SK-MEL-5 (cell line): Measurements from ENCODE around the gene RMRP. TPM values are rescaled to one million over a fixed set of nuclear protein-coding genes. Genes with fewer than 3 reads are reported as not detected.

Source experiments
- DNase-seq: peaks from one replicate; pipeline ENCODE4 v3.0.0-alpha.2; 2016; ENCODE audit warnings: low read depth, low spot score
- in situ Hi-C: cut with HindIII; loops from 2 replicates; pipeline ENCODE4 v1.10.0; 2016; ENCODE audit warnings: low sequenced_read_pairs, high pct_unique_total_duplicates, low pct_unique_long_range_greater_than_20kb
- total RNA-seq: library from RNA; depleted of rRNA; stranded (reverse); fragments of >200 nt; shearing (Covaris generic); gene quantifications from 2 replicates; pipeline ENCODE4 v1.2.3, GENCODE V29; 2014

The RMRP gene
- total RNA-seq, 1 experiment from 2014 or later, result 34,307 TPM

DNA sequence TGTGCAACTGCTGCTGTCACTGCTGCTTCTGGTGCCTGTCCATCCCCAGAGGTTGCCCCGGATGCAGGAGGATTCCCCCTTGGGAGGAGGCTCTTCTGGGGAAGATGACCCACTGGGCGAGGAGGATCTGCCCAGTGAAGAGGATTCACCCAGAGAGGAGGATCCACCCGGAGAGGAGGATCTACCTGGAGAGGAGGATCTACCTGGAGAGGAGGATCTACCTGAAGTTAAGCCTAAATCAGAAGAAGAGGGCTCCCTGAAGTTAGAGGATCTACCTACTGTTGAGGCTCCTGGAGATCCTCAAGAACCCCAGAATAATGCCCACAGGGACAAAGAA, 16.2 kb upstream of the RMRP start:
- DNase-seq, result no peak
- in situ Hi-C loops, result no loop called here

DNA sequence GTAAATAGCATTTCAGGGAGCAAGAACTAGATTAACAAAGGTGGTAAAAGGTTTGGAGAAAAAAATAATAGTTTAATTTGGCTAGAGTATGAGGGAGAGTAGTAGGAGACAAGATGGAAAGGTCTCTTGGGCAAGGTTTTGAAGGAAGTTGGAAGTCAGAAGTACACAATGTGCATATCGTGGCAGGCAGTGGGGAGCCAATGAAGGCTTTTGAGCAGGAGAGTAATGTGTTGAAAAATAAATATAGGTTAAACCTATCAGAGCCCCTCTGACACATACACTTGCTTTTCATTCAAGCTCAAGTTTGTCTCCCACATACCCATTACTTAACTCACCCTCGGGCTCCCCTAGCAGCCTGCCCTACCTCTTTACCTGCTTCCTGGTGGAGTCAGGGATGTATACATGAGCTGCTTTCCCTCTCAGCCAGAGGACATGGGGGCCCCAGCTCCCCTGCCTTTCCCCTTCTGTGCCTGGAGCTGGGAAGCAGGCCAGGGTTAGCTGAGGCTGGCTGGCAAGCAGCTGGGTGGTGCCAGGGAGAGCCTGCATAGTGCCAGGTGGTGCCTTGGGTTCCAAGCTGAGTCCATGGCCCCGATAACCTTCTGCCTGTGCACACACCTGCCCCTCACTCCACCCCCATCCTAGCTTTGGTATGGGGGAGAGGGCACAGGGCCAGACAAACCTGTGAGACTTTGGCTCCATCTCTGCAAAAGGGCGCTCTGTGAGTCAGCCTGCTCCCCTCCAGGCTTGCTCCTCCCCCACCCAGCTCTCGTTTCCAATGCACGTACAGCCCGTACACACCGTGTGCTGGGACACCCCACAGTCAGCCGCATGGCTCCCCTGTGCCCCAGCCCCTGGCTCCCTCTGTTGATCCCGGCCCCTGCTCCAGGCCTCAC, 15.6 kb upstream of the RMRP start, which contains the start of gene CA9:
Gene CA9, plus strand, starts transcription at position 797 of the 893 bp plus-strand sequence. Its CDS starts 32 bp downstream, at position 829.
- DNase-seq, result no peak

DNA sequence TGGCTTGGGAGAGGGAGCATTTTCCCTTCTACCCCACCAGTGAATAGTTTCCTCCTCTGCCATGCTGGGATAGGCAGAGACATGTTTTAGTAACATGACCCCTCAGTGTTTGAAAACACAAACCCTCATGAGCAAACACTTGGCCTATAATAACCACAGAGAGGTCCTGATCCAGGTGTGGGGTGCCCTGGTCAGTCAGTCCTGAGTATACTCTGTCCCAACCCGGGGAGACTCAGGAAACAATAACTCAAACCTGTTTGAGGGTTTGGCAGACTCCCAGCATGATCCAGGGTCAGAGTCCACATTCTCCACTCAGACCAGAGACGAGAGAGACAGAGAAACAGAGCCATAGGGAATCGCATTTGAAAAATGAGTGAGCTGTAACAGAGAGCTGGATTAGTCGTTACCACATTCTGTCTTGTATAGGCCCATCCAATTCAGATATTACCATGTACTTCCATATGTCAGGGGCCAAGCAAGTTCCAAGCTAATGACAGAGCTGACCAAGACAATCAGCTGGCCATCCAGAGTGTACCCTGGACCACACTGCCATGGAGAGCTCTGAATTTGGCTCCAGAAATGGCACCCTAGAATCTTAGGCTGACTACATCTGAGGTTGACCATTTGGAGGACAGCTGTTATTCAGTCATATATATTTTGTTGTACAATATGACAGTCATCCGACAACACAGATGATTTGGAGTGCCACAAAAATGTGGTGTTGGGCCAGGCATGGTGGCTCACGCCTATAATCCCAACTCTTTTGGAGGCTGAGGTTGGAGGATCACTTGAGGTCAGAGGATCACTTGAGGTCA, 11.7 kb upstream of the RMRP start:
- in situ Hi-C loops, result no loop called here
- no peak for DNase-seq

More for the DNA sequence above, 15.6 kb upstream of the RMRP start, which contains the start of gene CA9:
- in situ Hi-C loops, result no loop called here

DNA sequence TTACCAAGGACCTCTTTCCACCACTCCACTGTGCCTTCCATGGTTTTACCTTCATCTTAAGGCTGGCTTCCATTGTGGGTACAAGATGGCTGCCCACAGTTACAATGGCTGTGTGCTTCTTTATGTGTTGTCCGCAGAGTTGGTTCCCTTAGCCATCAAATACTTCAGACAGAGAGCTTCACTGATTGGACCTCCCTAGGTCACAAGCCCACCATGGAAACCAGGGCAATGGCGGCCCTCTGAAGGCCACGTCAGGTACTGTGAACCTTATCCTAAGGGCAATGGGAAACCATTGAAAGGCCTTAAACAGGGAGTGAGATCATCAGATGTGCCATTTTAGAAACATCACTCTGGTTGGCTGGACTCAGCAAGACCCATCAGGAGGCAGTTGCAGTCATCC, 10.1 kb upstream of the RMRP start:
- in situ Hi-C loops, result no loop called here
- DNase-seq, result no peak

DNA sequence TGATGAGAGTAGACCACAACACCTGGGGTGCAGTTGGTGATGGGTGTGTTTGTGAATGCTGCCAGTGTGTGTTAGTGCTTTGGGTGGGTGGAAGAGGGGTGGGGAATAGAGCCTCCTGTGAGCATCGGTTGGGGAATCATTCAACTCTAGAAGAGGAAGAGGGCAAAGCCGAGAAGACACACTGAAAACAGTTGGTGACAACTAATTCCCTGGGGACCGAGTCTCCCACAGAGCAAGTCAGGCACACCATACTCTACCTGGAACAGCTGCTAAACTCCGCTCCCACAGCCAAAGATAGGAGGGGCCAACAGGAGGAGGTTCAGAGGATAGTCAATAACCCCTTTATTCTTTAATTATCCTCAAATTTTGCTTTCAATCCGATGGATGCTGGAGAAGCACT, 8.7 kb upstream of the RMRP start:
- in situ Hi-C loops, result no loop called here
- no peak for DNase-seq

DNA sequence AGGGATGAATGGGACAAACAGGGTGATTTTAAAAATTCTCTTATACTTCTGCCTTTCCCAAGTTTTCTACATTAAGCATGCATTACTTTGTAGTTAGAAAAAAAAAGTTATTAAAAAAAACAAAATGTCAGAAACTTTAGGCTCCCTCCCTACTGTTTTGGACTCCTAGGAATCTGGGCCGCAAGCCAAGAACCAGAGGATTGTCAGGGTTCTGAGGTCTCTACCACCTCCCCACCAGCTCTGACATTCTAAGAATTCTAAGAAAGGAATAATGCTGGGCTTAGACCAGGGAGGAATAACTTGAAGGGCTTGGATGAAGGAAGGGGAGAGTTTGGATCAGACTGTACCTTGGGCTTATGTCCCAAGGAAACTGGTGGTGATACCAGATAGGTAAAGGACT, 8.2 kb upstream of the RMRP start:
- in situ Hi-C loops, result no loop called here
- DNase-seq, result no peak

DNA sequence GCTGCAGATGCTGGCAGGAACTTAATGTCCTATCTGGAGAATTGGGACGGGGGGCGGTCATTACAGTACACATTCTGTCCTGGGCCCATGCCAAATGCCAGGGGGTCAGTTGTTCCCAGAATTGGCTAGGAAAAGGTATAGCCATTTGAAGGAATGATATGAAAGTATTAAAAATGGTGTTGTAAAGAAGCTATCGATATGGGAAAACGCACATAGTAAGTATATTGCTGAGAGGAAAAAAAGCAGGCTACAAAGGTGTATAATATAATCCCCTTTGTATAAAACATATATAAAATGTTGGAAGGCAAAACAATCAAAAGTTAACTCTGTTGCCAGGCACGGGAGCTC, 7.6 kb upstream of the RMRP start:
- in situ Hi-C loops, result no loop called here
- no peak for DNase-seq

DNA sequence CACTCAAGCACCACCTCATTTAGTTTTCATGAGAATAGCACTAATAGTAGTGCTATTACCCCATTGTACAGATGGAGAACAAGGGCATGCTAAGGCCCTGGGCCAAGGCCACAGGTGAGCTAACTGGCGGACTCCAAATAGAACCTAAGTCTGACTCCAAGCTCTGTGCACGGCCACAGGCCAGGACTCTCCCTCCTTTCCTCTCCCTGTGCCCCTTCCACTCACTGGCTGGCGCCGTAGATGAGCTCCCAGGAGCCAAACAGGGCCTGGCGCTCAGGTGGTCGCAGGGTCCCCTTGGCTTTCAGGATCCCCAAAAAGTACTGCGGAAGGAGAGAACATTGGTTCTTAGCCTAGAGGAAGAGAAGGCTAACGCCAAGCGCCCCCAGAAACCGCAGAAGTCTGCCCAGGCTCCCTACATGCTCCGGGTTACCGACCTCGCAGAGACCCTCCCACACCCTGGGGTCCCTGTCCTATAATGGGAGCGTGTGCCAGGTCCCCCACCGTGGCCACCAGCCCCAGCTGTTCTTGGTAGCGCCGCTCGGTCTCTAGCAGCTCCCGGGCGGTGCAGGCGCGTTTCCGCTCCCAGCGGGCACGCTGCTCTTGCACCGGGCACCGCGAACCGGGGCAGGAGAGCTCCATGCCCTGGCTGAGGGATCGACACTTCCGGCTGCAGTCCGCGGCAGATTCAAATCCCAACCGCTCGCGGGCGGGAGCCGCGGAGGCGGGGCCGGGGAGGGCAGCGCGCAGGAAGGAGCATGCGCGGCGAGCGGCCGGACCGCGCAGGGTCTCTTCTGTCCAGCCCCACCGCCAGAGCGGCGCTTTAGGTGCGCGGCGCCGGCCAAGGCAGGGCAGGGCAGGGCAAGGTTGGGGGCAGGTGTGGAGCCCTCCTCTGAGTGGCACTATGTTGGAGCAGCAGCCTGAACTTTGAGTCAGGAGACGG, 7.0 kb upstream of the RMRP start, which contains the start of gene ARHGEF39:
Gene ARHGEF39, minus strand, starts transcription at position 665 of the 940 bp plus-strand sequence. Its CDS starts 26 bp downstream, at position 639.
- in situ Hi-C loops, result no loop called here
- DNase-seq, result peak; percentile 82

DNA sequence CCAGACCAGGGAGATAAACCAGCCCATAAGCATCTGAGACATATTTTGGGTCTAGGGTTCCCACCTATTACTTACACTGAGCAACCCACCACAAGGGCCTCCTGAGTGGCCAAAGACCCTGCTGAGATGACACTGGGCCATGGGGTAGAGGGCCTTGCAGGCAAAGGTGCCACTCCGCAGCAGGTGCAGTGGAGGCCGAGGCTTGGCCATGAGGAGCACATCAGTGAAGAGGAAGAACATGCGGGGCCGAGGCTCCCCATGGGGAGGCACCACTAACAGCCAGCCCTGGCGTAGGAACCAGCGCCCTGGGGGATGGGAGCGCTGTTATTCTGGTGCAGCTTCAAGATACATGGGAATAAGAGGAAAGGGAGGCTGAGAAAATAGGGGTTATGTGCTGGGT, 4.6 kb upstream of the RMRP start:
- in situ Hi-C loops, result no loop called here
- no peak for DNase-seq

DNA sequence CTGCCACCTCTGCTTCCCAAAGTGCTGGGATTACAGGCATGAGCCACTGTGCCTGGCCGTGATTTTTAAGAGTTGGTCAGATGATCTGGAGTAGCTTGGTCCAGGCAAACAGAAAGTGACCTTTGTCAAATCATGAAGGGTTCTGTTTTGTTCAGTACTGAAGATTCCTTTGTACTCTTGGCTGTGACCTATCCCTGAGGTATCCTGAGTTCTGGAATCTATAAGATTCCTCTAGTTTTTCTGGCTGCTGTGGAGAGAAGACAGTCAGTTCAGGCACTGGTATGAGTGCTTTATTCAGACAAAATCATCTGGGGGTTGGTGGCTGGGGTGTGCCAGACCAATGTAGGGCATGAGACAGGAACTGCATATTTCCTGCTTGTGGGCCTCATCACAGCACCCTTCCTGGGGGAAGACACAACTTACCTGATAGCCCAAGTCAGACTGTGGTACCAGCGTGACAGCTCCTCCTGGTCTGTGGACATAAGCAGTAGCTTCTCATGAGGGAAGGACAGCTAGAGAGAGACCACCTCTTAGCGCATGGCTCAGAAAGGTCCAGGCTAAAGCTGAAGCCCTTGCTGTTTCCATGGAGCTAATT, 4.0 kb upstream of the RMRP start:
- in situ Hi-C loops, result no loop called here

DNA sequence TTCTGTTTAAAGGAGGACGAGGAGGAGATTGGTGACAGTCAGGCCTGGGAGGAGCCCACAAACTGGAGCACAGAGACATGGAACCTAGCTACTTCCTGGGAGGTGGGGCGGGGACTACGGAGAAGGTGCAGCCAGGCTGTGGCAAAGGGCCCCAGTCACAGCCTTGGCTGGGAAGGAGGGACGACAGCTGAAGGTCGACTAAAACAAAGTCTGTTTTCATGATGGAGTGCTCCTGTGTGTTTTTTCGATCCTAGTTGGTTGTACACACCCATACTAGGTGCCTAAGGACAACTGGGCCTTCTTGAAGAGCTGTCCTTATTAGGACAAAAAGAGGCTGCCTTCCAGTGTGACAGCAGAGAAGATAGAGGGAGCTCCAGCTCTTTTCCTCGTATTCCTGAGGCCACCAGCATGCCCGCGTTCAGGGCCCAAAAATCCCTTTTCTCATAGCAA, 3.2 kb upstream of the RMRP start:
- peak; percentile 55 for DNase-seq
- in situ Hi-C loops, result no loop called here

More for the DNA sequence above, 4.0 kb upstream of the RMRP start:
- DNase-seq, result peak; percentile 89

DNA sequence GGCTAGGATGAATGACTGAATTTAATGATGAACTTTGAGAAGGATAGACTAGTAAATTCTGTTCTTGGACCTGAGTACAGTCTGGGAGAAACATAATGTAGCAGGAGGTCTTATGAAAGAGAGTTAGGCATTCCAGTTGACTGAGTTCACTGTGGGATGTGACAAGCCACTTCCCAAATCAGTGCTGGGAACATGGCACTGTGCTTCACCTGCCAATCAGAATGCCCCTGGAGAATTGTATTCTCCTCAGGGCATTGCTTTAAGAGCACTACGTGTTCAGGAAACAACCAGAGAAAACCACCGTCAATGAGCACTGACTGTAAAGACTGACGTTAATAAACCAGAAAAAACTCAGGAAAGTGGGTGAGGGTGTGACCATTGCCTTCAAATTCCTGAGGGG, 1.5 kb upstream of the RMRP start:
- DNase-seq, result peak; percentile 58
- in situ Hi-C loops, result no loop called here

DNA sequence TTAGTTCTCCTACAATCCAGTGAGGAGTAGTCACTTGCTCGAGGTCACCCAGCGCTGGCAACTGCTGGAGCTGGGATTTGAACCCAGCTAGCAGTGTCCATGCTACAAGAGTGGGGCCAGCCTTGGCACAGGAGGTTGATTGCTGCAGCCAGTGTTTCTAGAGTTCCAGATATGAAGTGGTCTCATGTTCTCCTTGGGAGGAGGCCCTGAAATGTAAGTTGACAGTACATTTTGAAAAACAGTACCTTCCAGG, 1.1 kb upstream of the RMRP start:
- peak; percentile 53 for DNase-seq
- in situ Hi-C loops, result no loop called here

DNA sequence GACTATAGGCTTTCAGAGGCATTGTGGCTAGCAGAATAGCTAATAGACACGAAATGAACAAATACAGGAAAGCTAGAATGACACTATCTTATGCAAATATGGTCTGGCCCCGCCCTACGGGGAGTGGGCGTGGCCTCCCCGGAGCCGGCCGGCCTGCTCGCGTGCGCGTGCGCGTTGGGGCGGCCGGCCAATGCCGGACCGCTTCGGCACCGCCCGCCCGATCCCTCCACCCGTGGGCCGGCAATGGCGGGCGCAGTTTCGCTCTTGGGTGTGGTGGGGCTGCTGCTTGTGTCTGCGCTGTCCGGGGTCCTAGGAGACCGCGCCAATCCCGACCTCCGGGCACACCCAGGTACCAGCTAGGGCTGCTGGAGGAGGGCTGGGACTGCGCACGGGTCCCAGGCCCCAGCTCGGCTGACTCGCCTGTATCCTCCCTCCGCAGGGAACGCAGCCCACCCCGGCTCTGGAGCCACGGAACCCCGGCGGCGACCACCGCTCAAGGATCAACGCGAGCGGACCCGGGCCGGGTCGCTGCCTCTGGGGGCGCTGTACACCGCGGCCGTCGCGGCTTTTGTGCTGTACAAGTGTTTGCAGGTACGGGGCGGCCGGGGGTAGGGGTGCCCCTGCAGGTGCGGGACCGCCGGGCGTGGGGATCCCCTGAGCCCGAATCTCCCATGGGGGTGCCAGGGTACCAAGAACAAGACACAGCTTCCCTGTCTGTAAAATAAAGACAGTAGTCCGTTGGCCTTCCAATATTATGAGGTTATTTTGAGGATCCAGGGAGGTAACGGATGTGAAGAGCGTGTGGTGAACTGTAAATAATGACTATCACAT, 533 bp upstream of the RMRP start, which contains the start of gene CCDC107:
Gene CCDC107, plus strand, starts transcription at position 156 of the 831 bp plus-strand sequence. Its CDS starts 88 bp downstream, at position 244.
- in situ Hi-C loops, result no loop called here

DNA sequence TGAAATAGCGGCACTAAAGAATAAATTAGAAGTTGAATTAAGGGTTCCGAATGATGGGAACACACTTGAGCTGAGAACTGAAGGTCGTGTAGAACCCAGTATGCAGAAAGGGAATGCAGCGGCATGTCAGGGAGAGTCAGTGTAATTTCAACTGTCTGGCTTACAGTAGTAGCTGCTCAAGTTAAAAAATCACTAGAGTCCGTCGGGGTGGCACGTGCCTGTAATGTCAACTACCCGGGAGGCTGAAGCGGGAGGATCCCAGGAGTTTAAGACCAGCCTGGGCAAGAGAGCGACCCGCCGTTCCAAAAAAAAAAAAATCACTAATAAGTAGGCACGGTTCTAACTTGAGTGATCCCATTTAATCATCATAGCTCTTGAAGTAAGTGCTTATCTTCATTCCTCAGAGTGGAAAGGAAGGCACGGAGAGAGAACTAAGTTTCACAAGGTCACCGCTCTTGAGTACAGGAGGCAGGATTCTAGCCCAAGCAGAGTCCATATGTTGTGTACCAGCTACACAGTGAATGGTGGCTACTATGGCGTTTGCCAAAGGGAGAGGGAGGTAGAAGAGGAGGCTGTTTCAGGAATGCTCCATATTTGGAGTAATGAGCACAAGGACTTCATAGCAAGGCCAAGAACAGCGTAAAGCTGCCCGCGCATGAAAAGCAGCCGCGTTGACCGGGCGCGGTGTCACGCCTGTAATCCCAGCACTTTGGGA, 831 bp downstream of the RMRP start:
- in situ Hi-C loops, result no loop called here
- DNase-seq, result no peak

More for the DNA sequence above, 533 bp upstream of the RMRP start, which contains the start of gene CCDC107:
- DNase-seq, result peak; percentile 75

DNA sequence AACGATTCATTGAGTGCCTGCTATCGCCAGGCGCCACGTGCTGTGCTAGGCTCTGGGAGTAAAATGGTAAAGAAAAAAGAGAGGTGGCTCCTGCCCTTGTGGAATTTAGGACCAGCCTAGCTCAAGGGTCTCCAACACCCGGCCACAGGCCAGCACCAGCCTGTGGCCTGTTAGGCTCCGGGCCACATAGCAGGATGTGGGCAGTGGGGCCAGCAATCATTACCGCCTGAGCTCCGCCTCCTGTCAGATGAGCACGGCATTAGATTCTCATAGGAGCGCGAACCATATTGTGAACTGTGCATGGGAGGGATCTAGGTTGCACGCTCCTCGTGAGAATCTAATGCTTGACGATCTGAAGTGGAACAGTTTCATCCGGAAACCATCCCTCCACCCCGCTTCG, 1.5 kb downstream of the RMRP start:
- in situ Hi-C loops, result no loop called here

More for the DNA sequence above, 1.5 kb downstream of the RMRP start:
- DNase-seq, result no peak
